G401 (cell line): ENCODE data around the gene ETS1. TPM values are rescaled to one million over a fixed set of nuclear protein-coding genes. Genes with fewer than 3 reads are reported as not detected.

Source experiments
- DNase-seq: peaks from one replicate; pipeline ENCODE4 v3.0.0-alpha.2; 2015; ENCODE audit warnings: low spot score
- in situ Hi-C: cut with HindIII; loops from 2 replicates; pipeline ENCODE4 v1.10.0; 2016; ENCODE audit warnings: low sequenced_read_pairs, mixed read lengths
- total RNA-seq: library from RNA; depleted of rRNA; stranded (reverse); fragments of >200 nt; shearing (Covaris generic); gene quantifications from 2 replicates; pipeline ENCODE4 v1.2.3, GENCODE V29; 2014

Gene ETS1
- total RNA-seq, 1 experiment from 2014 or later = 61.7 TPM

- DNase-seq = no peak
- in situ Hi-C loops = no loop called here
Observed at GRCh38 chr11:128478305-128478704, 109.1 kb downstream of the ETS1 start.

GRCh38 chr11:128477811-128478210, 109.5 kb downstream of the ETS1 start:
- in situ Hi-C loops = no loop called here
- DNase-seq = no peak

- in situ Hi-C loops = no loop called here
- DNase-seq = no peak
Observed at GRCh38 chr11:128477278-128477677, 110.1 kb downstream of the ETS1 start.

GRCh38 chr11:128476729-128477128, 110.6 kb downstream of the ETS1 start:
- in situ Hi-C loops = no loop called here
- DNase-seq = no peak

GRCh38 chr11:128476049-128476448, 111.3 kb downstream of the ETS1 start:
- in situ Hi-C loops = no loop called here

GRCh38 chr11:128474036-128474874, 113.1 kb downstream of the ETS1 start:
- in situ Hi-C loops = no loop called here

More at GRCh38 chr11:128476049-128476448, 111.3 kb downstream of the ETS1 start:
- DNase-seq = no peak

GRCh38 chr11:128473636-128474035, 113.7 kb downstream of the ETS1 start:
- in situ Hi-C loops = no loop called here
- no peak for DNase-seq

More at GRCh38 chr11:128474036-128474874, 113.1 kb downstream of the ETS1 start:
- DNase-seq = no peak

- in situ Hi-C loops = no loop called here
- DNase-seq = no peak
Observed at GRCh38 chr11:128472128-128473089, 114.9 kb downstream of the ETS1 start.

- in situ Hi-C loops = no loop called here
- DNase-seq = no peak
Observed at GRCh38 chr11:128471138-128471661, 116.2 kb downstream of the ETS1 start.

- DNase-seq = no peak
- in situ Hi-C loops = no loop called here
Observed at GRCh38 chr11:128470081-128470480, 117.3 kb downstream of the ETS1 start.

GRCh38 chr11:128469220-128469619, 118.1 kb downstream of the ETS1 start:
- in situ Hi-C loops = no loop called here

GRCh38 chr11:128468111-128468510, 119.2 kb downstream of the ETS1 start:
- in situ Hi-C loops = no loop called here
- DNase-seq = no peak

More at GRCh38 chr11:128469220-128469619, 118.1 kb downstream of the ETS1 start:
- no peak for DNase-seq

GRCh38 chr11:128467610-128468041, 119.7 kb downstream of the ETS1 start:
- no peak for DNase-seq
- in situ Hi-C loops = no loop called here

GRCh38 chr11:128467041-128467440, 120.3 kb downstream of the ETS1 start:
- in situ Hi-C loops = no loop called here
- no peak for DNase-seq

GRCh38 chr11:128465946-128466705, 121.2 kb downstream of the ETS1 start:
- in situ Hi-C loops = no loop called here
- no peak for DNase-seq

GRCh38 chr11:128465531-128465930, 121.8 kb downstream of the ETS1 start:
- no peak for DNase-seq
- in situ Hi-C loops = no loop called here

GRCh38 chr11:128464878-128465450, 122.4 kb downstream of the ETS1 start:
- in situ Hi-C loops = no loop called here
- DNase-seq = no peak

- in situ Hi-C loops = no loop called here
- DNase-seq = no peak
Observed at GRCh38 chr11:128463979-128464378, 123.4 kb downstream of the ETS1 start.
